GM19099 (cell line): ENCODE data around the gene TMEM214.
A peak's percentile ranks its signal among the peaks of the same experiment; 100 is the strongest.

Experiments used
- POLR2A ChIP-seq: IDR thresholded peaks from 3 replicates; pipeline ENCODE4 v1.6.1; 2011; ENCODE audit warnings: low read depth; ENCODE audit not compliant: insufficient read length; ENCODE audit errors: extremely low read depth

TMEM214 gene

DNA sequence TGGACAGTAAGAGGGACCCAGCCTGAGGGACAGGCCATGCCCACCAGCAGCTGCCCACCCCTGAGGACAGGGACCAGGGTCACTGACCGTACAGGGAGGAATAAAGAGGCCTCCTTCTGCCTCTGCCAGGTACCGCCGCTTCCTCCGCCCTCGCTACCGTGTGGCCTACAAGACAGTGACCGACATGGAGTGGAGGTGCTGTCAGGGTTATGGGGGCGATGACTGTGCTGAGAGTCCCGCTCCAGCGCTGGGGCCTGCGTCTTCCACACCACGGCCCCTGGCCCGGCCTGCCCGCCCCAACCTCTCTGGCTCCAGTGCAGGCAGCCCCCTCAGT lies 47.8 kb downstream of the TMEM214 start:
- TF ChIP-seq POLR2A = no peak

DNA sequence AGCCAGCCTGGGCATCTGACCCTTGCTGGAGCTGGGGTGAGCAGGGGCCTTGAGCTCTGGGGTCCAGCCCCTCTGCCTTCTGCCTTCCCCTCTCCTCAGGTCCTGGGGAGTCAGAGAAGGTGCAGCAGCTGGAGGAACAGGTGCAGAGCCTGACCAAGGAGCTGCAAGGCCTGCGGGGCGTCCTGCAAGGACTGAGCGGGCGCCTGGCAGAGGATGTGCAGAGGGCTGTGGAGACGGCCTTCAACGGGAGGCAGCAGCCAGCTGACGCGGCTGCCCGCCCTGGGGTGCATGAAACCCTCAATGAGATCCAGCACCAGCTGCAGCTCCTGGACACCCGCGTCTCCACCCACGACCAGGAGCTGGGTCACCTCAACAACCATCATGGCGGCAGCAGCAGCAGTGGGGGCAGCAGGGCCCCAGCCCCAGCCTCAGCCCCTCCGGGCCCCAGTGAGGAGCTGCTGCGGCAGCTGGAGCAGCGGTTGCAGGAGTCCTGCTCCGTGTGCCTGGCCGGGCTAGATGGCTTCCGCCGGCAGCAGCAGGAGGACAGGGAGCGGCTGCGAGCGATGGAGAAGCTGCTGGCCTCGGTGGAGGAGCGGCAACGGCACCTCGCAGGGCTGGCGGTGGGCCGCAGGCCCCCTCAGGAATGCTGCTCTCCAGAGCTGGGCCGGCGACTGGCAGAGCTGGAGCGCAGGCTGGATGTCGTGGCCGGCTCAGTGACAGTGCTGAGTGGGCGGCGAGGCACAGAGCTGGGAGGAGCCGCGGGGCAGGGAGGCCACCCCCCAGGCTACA lies 49.4 kb downstream of the TMEM214 start:
- TF ChIP-seq POLR2A = no peak

DNA sequence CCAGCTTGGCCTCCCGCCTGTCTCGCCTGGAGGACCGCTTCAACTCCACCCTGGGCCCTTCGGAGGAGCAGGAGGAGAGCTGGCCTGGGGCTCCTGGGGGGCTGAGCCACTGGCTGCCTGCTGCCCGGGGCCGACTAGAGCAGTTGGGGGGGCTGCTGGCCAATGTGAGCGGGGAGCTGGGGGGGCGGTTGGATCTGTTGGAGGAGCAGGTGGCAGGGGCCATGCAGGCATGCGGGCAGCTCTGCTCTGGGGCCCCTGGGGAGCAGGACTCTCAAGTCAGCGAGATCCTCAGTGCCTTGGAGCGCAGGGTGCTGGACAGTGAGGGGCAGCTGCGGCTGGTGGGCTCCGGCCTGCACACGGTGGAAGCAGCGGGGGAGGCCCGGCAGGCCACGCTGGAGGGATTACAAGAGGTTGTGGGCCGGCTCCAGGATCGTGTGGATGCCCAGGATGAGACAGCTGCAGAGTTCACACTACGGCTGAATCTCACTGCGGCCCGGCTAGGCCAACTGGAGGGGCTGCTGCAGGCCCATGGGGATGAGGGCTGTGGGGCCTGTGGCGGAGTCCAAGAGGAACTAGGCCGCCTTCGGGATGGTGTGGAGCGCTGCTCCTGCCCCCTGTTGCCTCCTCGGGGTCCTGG lies 50.1 kb downstream of the TMEM214 start:
- no peak for TF ChIP-seq POLR2A

DNA sequence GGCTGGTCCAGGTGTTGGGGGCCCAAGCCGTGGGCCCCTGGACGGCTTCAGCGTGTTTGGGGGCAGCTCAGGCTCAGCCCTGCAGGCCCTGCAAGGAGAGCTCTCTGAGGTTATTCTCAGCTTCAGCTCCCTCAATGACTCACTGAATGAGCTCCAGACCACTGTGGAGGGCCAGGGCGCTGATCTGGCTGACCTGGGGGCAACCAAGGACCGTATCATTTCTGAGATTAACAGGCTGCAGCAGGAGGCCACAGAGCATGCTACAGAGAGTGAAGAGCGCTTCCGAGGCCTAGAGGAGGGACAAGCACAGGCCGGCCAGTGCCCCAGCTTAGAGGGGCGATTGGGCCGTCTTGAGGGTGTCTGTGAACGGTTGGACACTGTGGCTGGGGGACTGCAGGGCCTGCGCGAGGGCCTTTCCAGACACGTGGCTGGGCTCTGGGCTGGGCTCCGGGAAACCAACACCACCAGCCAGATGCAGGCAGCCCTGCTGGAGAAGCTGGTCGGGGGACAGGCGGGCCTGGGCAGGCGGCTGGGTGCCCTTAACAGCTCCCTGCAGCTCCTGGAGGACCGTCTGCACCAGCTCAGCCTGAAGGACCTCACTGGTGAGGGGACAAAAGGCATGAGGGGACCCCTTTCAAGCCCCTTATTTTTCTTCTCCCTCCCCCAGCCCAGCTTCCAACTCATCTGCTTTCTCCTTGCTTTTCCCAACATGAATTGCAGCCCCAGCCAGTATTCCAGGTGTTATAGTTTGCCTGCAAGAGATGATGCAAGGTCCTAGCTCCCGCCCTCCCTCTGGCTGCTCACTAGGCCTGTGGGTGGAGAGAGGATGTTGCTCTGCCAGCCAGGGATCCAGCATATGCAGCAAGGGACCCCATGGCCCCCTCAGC lies 50.9 kb downstream of the TMEM214 start:
- TF ChIP-seq POLR2A = no peak

DNA sequence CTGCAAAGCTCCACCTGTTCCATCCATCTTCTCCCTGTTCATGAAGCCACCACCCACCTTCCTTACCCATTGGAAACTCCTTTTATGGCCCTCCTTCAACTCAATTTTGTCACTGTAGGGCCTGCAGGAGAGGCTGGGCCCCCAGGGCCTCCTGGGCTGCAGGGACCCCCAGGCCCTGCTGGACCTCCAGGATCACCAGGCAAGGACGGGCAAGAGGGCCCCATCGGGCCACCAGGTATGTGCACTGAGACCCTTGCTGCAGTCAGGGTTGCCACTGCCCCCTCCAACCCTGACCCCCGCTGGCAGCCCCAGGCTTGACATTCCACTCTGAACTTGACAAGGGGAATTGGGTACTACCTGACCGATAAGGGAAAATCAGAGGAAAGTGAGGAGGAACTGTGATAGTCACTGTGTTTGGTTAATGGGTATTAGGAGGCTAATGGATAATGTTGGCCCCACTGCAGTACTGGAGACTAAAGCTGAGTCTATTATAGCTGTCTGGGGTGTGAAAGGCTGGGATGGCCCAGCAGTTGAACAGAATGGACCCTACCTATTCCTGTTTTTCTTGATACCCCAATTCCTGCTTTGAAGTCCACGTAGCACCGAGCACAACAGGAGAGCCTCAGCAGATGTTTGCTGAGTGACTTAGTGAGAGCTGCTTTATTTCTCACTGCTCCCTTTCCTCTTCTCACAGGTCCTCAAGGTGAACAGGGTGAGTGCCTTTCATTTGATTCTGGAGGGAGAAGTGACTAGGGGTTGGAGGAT lies 51.7 kb downstream of the TMEM214 start:
- no peak for TF ChIP-seq POLR2A

DNA sequence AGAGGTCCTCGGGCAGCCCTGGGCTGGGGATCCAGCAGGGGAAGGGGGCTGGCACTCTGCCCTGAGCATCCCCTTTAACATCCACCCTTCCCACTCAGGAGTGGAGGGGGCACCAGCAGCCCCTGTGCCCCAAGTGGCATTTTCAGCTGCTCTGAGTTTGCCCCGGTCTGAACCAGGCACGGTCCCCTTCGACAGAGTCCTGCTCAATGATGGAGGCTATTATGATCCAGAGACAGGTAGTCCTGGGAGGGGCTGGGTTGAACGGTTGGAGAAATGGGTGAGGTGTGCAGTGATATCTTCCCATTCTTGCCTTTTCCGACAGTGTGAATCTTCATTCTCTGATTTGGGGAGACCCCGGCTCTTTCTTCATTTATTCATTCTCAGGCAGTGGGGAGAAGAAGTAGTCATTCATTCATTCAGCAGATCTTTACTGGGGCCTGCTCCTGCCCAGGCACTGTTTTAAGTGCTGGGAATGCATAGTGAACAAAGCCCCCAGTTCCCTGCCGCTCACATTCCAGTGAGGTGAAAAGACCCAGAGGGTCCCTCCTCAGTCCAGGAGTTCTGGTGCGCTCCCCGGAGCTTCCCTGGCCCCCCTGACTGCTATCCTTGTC lies 52.4 kb downstream of the TMEM214 start:
- TF ChIP-seq POLR2A = no peak

DNA sequence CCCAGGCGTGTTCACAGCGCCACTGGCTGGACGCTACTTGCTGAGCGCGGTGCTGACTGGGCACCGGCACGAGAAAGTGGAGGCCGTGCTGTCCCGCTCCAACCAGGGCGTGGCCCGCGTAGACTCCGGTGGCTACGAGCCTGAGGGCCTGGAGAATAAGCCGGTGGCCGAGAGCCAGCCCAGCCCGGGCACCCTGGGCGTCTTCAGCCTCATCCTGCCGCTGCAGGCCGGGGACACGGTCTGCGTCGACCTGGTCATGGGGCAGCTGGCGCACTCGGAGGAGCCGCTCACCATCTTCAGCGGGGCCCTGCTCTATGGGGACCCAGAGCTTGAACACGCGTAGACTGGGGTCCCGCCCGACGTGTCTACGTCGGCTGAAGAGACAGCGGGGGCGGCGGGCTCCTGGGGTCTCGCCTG lies 52.9 kb downstream of the TMEM214 start:
- TF ChIP-seq POLR2A = no peak

DNA sequence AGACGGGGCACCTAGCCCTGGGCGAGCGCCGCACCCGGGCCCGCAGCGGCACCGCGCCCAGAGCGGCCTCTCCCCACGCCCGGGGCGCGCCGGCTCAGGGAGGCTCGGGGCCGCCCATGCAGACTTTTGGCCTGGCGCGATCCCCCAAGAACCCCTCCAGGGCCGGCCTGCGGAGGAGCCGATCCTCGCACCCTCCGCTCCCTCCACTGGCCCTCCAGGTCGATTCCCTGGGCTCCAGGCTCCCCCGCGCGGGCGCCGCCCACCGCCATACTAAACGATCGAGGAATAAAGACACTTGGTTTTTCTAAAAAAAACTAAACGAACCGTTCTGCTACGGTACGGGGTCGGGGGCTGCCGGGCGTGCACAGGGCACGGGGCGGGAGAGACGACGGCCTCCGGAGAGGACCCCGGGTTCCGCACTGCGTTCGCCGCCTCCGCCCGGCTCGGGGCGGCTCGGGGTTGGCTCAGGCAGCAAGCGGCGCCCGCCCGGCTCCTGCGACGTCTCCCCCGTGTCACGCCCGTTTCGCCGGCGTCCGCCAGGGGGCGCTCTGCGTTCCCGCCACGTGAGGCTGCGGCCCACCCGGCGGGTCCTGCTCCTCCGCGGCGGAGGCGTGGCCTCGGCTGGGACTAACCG lies 53.4 kb downstream of the TMEM214 start:
- peak; percentile 71 for TF ChIP-seq POLR2A

DNA sequence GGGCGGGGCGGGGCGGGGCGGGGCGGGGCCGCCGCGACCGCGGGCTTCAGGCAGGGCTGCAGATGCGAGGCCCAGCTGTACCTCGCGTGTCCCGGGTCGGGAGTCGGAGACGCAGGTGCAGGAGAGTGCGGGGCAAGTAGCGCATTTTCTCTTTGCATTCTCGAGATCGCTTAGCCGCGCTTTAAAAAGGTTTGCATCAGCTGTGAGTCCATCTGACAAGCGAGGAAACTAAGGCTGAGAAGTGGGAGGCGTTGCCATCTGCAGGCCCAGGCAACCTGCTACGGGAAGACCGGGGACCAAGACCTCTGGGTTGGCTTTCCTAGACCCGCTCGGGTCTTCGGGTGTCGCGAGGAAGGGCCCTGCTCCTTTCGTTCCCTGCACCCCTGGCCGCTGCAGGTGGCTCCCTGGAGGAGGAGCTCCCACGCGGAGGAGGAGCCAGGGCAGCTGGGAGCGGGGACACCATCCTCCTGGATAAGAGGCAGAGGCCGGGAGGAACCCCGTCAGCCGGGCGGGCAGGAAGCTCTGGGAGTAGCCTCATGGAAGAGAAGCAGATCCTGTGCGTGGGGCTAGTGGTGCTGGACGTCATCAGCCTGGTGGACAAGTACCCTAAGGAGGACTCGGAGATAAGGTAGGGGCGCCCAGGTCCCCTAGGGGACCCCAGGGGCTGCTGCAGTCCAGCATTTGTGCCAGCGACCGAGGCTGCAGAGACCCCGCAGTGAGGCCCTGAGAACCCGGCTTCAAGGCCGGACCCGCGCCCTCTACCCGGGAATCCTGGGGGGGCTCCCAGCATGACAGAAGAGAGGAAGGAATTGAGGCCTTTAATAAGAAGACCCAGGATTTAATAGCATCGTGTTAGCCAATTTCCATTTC lies 54.2 kb downstream of the TMEM214 start, which contains the start of gene KHK:
Gene KHK (plus strand): TSS at position 49 of the 870 bp plus-strand sequence. CDS start 488 bp downstream, at position 537.
- no peak for TF ChIP-seq POLR2A

DNA sequence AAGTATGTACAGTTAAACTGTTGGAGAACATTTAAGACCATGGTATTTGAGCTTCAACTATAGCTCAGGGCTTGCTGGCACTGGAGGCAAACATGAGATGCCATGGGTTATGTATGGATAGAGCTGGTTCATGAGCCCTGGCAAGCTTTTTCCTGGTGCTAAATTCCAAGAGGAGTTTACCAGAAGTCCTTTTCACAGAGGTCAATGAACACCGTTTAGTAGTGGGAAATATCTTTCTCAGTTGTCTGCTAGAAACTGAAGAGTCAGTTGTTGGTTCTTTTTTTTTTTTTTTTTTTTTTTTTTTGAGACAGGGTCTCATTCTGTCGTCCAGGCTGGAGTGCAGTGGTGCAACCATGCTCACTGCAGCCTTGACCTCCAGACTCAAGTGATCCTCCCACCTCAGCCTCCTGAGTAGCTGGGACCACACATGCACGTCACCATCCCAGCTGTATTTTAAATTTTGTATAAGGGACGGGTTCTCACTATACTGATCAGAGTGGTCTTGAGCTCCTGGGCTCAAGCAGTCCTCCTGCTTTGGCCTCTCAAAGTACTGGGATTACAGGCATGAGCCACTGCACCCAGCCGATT lies 55.2 kb downstream of the TMEM214 start:
- TF ChIP-seq POLR2A = no peak

DNA sequence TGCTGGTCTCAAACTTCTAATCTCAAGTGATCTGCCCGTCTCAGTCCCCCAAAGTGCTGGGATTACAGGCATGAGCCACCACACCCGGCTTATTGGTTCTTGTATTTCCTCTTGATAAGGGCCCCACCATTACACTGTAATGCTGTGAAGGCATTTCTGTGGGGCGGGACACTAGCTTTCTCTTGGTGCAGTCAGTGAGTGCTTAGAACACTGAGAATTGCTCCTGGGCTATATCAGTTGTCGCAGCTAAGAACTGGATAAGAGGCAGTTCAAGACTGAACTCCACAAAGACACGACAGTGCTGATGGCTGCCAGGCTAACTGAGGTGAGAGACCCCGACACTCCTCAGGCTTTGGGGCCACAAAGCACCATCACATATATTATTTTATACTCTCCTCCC lies 55.9 kb downstream of the TMEM214 start:
- TF ChIP-seq POLR2A = no peak

DNA sequence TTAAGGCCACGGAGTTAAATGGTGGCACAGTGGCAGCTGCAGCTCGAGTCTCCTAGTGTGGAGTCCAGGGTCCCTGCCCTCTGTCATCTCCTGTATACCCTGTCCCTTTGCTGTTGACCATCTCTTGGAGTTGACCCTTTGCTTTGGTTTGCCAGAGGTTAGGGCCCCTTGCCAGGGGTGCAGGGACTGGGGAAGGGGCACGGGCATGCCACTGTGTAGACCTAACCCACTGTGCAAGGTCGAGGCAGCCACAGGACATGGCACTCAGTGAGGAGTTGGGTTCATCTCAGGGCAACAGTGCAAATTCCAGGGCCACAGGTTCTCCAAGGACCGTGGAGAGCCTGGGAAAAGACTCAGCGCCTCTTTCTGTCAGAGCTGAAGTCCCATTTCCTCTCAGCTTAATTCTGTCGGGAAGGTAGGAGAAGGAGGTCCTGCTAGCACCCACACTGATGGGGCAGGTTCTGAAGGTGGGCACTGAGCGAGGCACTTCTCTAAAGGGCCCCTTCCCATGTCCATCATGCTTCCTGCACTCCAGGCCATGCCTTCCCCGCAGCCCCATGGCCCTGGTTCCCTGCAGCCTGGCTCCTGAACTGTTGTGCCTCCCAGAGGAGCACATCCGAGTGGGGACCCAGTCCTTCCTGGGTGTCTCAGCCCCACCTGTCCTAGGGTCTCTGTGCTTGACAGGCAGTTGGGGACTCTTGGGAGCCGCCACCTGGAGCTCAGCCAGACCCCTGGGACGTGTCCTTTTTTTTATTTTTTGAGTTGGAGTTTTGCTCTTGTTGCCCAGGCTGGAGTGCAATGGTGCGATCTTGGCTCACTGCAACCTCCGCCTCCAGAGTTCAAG lies 56.6 kb downstream of the TMEM214 start:
- TF ChIP-seq POLR2A = no peak
